ENCODE measurements around the gene B4GALT5. TPM values are rescaled to one million over a fixed set of nuclear protein-coding genes. Genes with fewer than 3 reads are reported as not detected.

Gene B4GALT5
- total RNA-seq, 1 donor from 2014 or later: 31.0 TPM

GRCh38 chr20:49680484-49680883 is 33.2 kb downstream of the B4GALT5 start:
- peaks cover 4% of the 10 kb centered on the region for H3K36me3 ChIP-seq
- H3K27ac ChIP-seq (replicated peaks): no peak overlapping the region
- intact Hi-C loops (cut with micrococcal nuclease): no loop called here
- H3K4me3 ChIP-seq: no peak overlapping the region
- no peaks in the 10 kb centered on the region for H3K9me3 ChIP-seq (replicated peaks)
- no peak for DNase-seq
- no peaks in the 10 kb centered on the region for H3K27me3 ChIP-seq (ENCODE audit: low read depth)
- H3K4me1 ChIP-seq: peaks cover 74% of the 10 kb centered on the region
- TF ChIP-seq CTCF (IDR thresholded peaks at IDR 0.05; ENCODE audit: borderline replicate concordance): no peak

- Histone ChIP-seq H3K27me3 (ENCODE audit: low read depth) (no peaks in the 10 kb centered on the region), H3K36me3 (peaks cover 4% of the 10 kb centered on the region), H3K9me3 (replicated peaks) (no peaks in the 10 kb centered on the region), H3K4me3 (no peak overlapping the region), H3K4me1 (peaks cover 74% of the 10 kb centered on the region), H3K27ac (replicated peaks) (peak overlapping the region; percentile 79)
- DNase-seq: no peak
- TF ChIP-seq CTCF (IDR thresholded peaks at IDR 0.05; ENCODE audit: borderline replicate concordance): no peak
- intact Hi-C loops (cut with micrococcal nuclease): no loop called here
Observed at GRCh38 chr20:49679634-49680033, 34.0 kb downstream of the B4GALT5 start.

DNA sequence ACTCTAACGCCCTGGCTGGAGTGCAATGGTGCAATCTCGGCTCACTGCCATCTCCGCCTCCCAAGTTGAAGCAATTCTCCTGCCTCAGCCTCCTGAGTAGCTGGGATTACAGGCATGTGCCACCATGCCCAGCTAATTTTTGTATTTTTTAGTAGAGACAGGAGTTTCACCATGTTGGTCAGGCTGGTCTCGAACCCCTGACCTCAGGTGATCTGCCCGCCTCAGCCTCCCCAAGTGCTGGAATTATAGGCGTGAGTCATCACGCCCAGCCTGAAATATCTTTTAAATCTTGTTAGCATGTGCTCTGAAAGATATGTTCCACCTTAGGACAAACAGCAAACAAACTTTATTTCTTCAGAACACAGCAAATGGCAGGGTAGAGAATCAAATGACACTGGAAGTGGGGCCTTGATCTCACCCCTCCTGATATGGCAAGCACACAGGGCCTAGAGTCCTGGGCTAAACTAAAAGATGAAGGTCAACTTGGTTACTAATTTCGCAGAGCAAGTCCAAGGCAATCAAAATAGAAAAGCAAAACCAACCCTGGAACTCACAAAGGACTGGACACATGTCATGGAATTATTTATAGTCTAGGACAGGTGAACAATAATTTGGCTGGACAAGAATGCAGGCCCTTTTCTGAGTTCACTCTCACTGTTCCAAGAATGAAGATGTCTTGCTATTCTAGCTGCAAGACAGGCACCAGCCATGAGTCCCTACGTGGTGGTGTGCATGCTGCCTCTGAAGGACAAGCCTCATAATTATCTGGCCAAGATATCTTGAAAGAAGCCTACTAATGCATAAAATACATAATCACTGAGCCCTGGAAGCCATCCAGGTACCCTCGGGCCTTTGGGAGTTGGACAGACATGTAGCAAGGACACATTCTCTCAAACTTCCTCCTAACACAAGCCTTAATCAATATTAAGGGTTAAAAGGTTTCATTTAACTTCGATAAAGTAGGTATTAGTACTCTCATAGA is 35.6 kb downstream of the B4GALT5 start:
- Histone ChIP-seq H3K4me3 (no peak overlapping the region), H3K4me1 (peaks cover 81% of the 10 kb centered on the region), H3K27me3 (ENCODE audit: low read depth) (no peaks in the 10 kb centered on the region), H3K36me3 (peaks cover 4% of the 10 kb centered on the region), H3K9me3 (replicated peaks) (no peaks in the 10 kb centered on the region), H3K27ac (replicated peaks) (peak overlapping the region; percentile 79)
- intact Hi-C loops (cut with micrococcal nuclease): no loop called here
- no peak for TF ChIP-seq CTCF (IDR thresholded peaks at IDR 0.05; ENCODE audit: borderline replicate concordance)
- DNase-seq: no peak

GRCh38 chr20:49676581-49677291 is 36.9 kb downstream of the B4GALT5 start:
- peak overlapping the region; percentile 79 for H3K27ac ChIP-seq (replicated peaks)
- no peak overlapping the region for H3K4me3 ChIP-seq
- no peaks in the 10 kb centered on the region for H3K9me3 ChIP-seq (replicated peaks)

More at GRCh38 chr20:49676581-49677291, 36.9 kb downstream of the B4GALT5 start:
- peaks cover 93% of the 10 kb centered on the region for H3K4me1 ChIP-seq
- H3K36me3 ChIP-seq: no peaks in the 10 kb centered on the region
- H3K27me3 ChIP-seq (ENCODE audit: low read depth): no peaks in the 10 kb centered on the region
- no peak for DNase-seq
- intact Hi-C loops (cut with micrococcal nuclease): no loop called here
- TF ChIP-seq CTCF (IDR thresholded peaks at IDR 0.05; ENCODE audit: borderline replicate concordance): no peak
